Skin of body (tissue), 2 donors: ENCODE measurements around the gene CCR6. TPM values are rescaled to one million over a fixed set of nuclear protein-coding genes. Genes with fewer than 3 reads are reported as not detected.
"Not testable (repeated sequence)": the region's sequence is repeated elsewhere in the genome, so short reads cannot be mapped to it uniquely, and the experiment has no call there.

Experiments
- DNase-seq: peaks from one replicate; lab custom pipeline; 2025; lab: John Stamatoyannopoulos, UW
- total RNA-seq: library from RNA; depleted of rRNA; stranded (reverse); fragments of >200 nt; gene quantifications from one replicate; pipeline ENCODE4 v1.2.3, GENCODE V29; 2014

Gene CCR6
- total RNA-seq, 1 donor from 2014 or later, result 0.30 TPM

DNA sequence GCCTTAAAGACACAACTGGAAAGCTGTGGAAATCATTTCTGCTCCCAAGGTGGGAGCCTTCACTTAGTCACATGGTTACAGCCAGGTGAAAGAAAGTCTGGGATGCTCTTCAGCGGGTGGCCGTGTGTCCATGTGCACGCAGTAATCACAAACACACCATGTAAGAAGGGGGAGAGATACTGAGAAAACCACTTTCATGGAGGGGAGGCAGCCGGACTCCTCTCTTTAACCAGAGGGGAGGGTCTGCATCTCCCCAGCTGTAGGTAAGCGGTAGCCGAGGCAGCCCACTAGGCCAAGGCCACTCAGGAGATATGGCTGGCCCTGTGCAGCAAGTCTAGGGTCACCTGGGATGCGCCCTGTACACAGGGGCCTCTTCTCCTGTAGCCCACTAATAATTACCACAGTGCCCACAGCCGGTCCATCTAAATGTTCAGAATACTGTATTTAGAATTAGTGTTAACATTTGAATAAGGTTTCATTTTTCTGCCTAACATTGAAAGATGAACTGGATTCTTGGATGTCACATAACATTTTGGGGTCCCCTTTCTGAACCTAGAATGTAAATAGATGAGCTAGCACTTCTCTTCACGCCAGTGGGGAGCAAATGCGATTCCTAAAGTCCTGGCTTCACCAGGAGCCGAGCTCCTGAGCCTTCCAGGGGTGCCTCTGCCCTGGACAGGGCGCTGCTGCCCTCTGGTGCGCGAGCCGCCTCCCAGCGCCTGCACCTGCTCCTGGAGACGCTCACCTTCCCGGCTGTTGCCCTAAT is 19.0 kb downstream of the CCR6 start:
- no peak for DNase-seq

DNA sequence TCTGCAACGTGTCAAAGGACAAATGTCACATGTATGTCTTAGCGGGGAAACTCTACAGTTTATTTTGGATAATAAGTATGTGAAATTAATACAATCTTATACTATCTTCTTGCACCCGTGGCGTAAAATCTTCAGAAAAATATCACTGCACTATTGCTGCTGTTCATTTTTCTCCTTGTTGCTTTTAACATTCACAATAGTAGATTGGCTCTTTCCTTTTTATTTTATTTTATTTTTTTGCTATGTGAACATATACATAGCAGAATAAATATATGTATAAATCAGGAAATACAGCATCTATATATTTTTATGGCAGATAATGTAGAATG is 19.5 kb downstream of the CCR6 start:
- DNase-seq, result no peak

DNA sequence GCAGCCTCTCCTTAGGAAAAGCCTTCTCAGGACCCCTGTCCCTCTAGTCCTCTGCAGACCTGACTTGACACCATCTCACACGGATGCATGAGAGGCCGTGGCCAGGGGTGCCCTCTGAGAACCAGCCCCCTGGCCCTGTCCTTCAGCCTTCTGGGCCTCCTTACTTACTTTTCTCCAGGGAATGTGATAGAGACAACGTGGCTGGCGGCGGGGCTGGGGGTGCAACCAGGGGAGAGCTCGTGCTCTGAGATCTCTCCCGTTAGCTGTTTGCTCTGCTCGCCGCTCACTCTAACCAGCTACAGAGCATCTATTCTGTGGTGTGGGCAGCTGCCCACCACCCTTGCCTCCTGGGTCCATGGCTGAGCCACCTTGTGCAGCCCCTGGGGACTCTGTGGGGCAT is 20.1 kb downstream of the CCR6 start:
- no peak for DNase-seq

DNA sequence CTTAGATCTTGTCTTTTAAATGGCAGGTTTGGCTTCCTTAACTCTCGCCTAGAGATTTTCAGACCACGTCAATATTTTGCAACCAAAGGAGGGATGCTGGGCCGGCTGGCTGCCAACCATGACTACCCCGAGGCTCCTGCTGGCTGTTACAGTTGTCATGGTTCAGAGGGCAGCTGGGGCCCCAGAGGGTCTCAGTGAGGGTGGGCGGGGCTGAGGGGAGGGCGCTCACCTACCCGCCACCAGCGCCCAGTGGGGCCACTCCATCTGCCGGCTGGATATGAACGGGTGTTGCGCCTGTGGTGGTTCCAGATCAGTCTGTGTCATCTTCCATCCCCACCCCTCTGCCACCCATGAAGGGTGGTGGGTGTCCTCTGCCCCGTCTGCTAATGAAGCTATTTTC is 22.6 kb downstream of the CCR6 start:
- no peak for DNase-seq

DNA sequence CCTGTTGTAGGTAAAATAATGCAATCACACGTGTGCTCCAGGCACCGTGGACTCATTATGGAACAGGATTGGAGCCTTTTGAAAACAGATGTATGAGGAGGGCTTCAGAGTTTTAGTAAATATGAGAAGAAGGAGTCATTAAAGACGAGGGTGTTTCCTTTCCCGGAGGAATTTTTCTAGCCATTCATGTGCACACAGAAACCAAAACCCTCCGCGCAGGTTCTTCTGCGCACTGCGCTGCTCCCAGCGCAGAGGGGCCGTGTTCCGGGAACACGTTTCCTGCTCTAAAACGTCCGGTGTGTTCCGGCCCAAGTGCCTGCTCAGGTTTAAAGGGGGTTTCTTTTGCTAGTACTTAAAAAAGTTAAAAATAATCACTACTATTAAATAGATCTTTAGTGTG is 23.2 kb downstream of the CCR6 start:
- no peak for DNase-seq

DNA sequence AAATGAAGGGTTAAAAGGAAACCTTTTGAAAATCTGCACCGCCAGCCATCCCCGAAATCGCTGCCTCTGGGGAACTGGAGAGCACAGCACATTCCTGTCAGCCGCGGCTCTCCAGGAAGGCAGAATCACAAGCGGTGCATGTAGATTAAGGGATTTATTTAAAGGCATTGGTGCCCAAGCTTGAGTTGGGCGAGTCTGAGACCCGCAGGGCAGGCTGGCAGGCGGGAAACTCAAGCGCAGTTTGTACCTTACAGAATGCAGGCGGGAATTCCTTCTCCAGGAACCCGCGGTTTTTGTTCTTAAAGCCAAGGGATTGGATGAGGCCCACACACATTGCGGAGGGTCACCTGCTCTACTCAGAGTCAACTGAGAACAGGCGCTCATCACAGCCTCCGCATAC is 24.1 kb downstream of the CCR6 start:
- DNase-seq, result no peak

DNA sequence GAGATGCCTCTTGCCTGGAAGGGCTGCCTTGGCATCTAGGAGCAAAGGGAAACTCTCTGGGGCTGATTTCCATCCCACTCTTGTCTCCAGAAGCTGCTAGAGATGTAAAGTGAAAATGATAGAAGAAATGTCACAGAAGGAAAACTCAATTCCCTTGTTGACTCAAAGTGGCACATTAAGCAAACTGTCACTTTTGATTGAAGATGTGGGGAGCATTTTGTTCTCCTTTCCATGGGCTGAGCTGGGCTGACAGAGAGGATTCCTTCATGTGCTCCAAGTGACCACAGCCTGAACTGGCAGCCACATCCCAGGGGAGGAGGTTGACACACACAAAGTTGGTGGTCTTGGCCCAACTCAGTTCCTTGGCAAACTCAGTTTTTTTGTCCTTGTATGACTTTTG is 25.1 kb downstream of the CCR6 start:
- no peak for DNase-seq

DNA sequence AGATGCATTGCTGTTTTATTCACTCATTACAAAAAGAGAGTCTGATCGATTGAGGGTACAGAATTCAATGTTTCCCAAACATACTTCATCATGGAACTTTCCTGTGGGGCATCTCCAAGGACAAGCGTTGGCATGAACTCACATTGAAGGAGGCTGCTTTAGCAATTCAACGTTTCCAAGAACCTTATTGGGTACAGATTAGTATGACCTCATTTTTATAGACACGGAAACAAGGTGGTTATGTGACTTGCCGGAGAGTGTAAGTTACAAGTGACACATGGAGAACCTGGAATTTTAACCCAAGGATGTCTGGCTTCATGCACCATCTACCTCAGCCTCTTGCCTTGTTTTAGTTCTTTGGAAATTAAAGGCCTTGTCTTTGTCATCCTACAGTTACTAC is 26.1 kb downstream of the CCR6 start:
- no peak for DNase-seq

DNA sequence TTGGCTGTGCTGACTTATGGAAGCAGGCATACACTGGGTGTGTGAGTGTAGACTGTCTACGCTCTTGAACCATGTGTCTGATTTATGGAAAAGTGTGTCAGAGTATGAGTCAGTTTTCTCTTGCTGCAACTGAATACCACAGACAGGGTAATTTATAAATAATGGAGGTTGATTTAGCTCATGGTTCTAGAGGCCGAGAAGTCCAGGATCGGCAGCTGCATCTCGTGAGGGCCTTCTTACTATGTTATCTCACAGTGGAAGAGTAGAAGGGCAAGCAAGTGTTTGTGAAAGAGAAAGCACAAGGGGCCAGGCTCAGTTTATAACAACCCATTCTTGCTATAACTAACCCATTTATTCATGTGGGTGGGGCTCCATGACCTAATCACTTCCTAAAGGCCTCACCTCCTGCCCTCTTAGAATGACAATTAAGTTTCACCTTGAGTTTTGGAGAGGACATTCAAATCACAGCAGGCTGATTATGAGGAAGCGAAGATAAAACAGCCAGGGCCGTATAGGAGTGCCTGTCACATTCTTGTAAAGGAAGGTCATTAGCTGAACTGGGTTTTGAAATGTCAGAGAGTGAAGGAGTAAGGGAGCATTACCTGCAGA is 28.1 kb downstream of the CCR6 start:
- no peak for DNase-seq

DNA sequence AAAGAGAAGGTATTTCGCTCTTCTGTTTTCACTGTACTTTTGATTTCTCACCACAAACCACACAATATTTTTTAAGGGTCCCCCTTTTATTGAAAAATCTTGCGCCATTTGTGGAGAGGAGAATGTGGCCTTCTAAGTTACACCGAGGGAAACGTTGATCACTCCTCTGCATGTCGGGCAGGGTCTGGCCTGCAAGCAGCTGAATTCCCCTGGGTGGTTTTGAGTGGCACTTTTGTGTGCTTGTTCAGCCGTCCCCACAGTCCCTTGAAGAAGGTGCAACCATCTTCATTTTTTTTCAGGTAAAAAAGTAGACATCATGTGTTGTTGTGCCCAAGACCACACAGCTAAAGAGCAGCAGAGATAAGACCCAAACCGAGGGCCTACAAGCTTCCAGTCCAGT is 28.8 kb downstream of the CCR6 start:
- DNase-seq, result no peak

DNA sequence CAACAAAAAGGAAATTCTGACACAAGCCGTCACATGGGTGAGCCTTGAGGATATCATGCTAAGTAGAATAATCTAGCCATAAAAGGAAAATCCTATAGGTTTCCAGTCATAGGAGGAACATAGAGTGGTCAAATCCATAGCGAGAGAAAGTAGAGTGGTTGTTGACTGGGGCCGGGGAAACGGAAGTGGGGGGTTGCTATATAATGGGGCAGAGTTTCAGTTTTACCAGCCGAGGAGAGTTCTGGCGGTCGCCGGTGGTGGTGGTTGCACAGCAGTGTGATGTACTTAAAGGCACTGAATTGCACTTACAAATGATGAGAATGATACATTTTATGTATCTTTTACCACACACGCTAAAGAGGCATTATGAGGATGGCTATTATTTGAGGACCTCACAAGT is 30.0 kb downstream of the CCR6 start:
- DNase-seq, result no peak

DNA sequence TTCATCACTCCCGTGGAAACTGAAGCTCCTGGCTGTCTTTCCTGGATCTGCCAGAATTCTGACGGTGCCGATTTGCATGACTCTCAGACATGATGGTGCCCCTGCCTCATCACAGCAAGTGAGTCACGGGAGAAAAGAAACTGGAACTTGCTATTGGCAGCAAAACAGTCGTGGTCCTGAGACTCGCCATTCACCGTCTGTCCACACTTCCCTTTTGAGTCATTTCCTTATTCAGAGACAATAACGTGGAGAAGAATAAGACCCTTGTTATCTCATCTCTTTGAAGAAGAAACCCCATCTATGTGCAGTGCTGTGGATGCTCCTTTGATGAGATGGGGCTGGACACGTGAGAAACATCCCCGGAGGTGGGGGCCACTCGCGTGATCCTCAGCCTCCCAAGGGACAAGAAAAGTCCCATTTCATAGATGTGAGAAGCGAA is 30.6 kb downstream of the CCR6 start:
- no peak for DNase-seq

DNA sequence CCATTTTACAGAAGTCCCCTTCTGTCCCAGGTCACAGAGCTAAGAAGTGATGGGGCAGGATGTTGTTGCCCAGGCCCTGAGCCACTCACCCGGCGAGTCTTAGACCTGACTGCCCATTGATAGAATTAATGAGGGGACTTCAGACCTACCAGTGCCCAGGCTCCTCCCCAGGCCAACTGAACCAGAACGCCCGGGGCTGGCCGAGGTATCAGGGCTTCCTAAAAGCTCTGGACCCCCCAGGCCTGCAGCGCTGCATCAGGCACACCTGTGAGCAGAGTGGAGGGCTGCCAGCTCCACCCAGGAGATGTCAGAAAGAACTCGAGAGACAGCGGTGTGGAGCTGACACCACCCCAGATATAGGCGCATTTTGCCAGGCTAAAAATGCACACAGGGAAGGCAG is 31.4 kb downstream of the CCR6 start:
- no peak for DNase-seq

DNA sequence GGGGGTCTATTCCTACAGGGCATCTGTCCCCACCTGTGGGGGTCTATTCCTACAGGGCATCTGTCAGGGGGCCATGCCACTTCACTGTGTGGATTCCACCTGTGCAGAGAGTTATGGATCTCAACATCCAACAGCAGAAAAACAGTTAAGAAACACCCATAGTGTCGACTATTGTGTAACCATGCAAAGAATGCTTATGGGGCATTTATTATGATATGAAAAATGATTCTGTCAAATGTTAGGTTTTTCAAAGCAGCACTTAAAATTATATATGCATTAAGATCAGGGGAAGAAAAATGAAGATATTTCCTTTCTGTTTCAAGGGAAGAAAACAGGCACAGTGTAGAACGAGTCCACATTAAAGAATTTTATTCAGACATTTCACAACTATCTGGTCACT is 32.0 kb downstream of the CCR6 start:
- no peak for DNase-seq

DNA sequence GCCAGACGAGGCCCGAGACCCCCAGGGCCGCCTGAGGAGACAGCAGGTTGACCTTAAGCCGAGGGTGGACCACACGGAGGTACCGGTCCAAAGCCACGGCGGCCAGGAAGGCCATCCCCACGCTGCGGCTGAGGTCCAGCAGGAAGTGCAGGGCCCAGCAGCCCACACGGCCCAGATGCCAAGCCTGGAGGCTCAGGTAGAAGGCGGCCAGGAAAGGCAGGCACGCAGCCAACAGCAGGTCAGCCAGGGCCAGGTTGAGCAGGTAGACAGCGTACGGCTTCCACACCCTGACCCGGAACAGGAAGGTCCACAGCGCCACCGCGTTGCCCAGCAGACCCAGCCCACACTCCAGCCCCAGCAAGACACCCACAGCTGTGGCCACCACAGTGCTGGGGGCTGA is 34.5 kb downstream of the CCR6 start:
- DNase-seq, result no peak

DNA sequence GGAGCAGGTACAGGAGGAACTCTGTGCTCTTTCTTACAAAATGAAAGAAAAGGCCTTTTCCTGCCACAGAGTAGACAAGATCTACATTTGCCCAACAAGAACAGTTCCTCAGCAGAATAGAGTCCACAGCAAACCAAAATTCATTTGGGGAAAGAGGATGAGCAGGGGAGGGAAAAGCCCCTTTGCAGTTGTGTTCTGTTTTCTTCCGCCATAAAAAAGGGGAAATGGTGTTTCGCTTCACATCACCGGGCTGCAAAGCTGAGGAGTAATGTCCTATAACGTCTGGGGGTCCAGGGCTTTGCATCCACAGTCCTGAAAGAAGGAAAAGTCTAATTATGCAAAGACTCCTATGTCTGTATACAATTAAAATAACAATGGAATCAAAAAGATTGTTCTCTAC is 35.0 kb downstream of the CCR6 start, which contains the start of gene GPR31:
TSS of gene GPR31 (minus strand) at position 118 of the 400 bp plus-strand sequence. CDS start 149 bp downstream, outside the sequence.
- no peak for DNase-seq

DNA sequence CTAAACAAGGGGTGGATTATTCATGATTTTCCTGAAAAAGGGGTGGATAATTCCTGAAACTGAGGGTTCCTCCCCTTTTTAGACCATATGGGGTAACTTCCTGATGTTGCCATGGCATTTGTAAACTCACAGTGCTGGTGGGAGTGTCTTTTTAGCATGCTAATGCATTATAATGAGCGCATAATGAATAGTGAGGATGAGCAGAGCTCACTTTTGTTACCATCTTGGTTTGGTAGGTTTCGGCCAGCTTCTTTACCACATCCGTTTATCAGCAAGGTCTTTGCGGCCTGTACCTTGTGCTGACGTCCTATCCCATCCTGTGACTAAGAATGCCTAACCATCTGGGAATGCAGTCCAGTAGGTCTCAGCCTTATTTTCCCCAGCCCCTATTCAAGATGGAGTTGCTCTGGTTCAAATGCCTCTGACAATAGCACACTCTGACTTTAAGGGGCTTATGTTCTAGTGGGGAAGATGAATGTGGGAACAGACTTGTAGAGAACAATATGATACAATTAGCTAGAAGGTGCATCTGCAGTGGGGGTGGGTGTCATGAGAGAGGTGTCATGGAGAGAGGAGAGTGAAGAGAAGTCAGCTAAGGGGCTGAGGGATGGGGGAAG is 39.1 kb downstream of the CCR6 start:
- no peak for DNase-seq

DNA sequence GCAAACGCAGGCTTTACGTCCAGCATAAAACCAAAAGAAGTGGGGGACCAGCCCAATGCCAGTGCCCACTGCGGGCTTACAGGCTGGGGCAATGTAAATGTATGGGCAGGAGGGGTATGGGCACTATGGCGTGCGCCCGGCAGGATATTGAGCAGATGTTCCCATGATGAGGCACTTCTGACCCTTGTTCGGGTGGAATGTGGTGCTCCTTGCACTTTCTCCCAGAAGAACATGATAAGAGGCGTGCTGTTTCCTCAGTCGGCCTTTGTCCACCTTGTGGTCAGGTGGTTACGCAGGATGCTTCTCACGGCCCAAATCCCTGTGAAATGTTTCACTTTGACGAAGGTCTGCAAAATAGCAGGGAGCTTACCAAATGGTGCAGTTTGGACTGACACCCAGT is 39.7 kb downstream of the CCR6 start:
- no peak for DNase-seq

DNA sequence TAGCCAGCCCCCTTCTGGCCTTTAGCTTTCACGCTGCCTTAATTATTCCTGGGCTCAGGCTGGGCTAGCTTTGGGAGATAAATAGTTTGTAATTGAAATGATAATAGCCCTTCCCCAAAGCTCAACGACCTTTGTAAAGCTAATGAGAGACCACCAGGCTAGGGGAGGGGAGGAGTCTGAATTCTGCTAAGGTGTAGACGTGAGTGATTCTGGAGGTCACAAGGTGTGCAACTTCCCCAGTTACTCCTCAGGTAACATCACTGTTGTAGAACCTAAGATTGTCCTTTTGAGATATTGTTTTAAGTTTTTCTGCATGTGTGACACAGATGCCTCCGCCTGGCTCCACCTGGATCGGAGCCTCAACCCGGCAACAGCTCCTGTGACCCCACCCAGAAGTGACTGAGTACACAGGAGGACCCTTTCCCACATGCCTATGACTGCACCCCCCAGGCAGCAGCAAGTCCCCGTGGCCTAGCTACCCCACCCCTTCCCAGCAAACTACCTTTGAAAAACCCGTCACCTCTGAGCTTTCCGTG is 40.6 kb downstream of the CCR6 start:
- DNase-seq, result no peak

DNA sequence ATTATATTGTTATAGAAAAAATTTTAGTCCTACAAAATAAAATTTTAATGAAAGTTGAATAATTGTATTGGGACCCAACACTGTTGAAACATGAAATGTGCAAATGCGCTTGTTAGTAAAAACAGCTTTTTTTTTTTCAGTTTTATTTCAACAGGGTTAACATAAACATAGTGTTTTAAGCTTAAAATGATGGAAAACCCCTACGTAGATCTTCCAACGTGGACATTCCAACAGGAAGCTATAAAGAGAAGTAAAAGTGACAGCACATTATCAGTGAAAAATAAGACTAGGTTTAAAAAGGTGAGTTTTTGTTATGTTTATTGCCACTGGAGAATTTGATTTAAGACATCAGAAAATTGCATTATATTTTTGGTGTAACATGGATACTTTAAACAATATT is 41.4 kb downstream of the CCR6 start:
- no peak for DNase-seq

DNA sequence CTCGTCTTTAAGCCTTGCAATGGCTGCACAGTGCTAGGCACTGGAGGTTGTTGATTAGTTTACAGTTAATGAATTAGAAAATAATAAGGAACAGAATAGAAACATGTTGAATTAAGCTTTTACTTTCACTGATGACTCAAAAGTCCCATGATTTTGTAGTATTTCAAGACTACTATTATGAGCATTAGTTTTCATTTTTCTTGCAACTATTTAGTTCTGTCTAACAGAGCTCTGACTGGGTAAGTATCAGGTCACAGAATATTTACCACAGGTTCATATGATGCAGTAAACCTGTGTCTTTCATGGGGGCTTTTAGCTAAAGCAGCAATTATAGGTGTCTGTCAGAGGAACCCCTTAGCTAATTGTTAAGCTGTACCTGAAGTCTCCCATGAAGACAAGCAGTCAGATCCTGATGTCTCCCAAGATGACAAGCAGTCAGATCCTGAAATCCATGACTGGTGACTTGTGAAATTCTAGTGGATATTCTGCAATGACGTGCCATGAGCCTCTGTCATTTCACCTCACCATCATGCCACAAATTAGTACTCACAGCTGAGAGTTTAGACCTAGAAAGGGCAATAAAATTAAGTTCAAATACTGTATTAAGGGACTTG is 43.1 kb downstream of the CCR6 start:
- DNase-seq, result no peak

DNA sequence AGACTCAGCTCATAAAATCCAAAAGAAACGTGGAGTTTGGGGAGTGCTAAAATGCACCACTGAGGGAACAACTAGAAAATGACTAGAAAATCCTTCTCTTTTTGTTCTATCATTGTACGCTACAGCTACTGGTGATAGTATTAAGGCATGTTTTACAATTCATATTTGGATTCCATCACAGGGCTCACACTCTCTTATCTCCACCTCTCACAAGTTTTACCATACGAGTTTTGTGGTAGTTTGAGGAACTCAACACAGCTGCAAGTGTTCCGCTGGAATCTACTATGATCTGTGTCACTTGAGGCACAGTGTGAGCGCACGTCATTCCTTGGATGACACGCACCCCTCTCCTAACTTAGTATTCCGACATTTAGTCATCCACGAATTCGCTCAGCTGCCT is 44.8 kb downstream of the CCR6 start:
- DNase-seq, result not testable (repeated sequence)
